ENCODE results near the gene MCOLN2. TPM values are rescaled to one million over a fixed set of nuclear protein-coding genes. Genes with fewer than 3 reads are reported as not detected.

The MCOLN2 gene
- total and polyA plus RNA-seq, 2 of the 4 experiments (the other 2 are of a cell fraction): 0.43 to 0.54 TPM

DNA sequence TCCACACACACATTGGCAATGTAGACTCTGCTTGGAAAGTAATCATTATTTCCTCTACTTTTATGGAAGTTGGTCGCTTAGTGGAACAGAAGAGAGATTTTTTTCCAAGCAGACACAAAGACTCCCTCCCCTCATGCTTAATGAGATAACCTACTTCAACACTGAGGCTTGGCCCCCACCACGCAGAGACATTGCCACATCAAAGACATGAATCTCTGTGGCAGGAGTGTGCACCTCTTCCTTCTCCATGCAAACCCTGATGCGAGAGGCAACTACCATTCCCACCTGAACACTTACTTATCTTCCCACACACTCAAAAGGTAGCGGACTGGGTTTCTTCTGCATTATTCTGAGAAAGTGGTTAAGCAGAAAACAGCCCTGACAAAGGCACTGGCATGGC, 66.6 kb downstream of the MCOLN2 start:
- no peak overlapping the region for H3K23ac ChIP-seq (ENCODE audit: low read depth, low read length)
- H3K4ac ChIP-seq (ENCODE audit: low read depth, low read length): no peak overlapping the region
- no peak overlapping the region for H2AK9ac ChIP-seq (replicated peaks; ENCODE audit: low read depth, low read length, poor library complexity)
- H3K56ac ChIP-seq (ENCODE audit: extremely low read depth, insufficient read depth, low read length): no peak overlapping the region
- DNase-seq (no peak), ATAC-seq (ENCODE audit: low read depth) (no peak)
- no peak overlapping the region for H2BK15ac ChIP-seq (ENCODE audit: low read depth, low read length)
- no peak overlapping the region for H2AK5ac ChIP-seq (ENCODE audit: low read depth, low read length)
- no peak overlapping the region for H4K8ac ChIP-seq (ENCODE audit: low read depth in 2 of 2, low read length in 2 of 2)
- no peak overlapping the region for H2BK120ac ChIP-seq (ENCODE audit: low read depth, low read length)
- H3K36me3 ChIP-seq (ENCODE audit: control insufficient read depth, insufficient read depth, low read length): no peaks in the 10 kb centered on the region
- no peak overlapping the region for H3K9ac ChIP-seq (ENCODE audit: low read depth, low read length)
- H4K20me1 ChIP-seq (ENCODE audit: insufficient read depth, low read length): no peaks in the 10 kb centered on the region
- no peak overlapping the region for H3K4me2 ChIP-seq (ENCODE audit: low read depth, low read length)
- no TSS peak for BruUV-seq (replicated peaks)
- H2AFZ ChIP-seq (replicated peaks; ENCODE audit: low read length, poor library complexity): no peak overlapping the region
- no peaks in the 10 kb centered on the region for H3K9me3 ChIP-seq (ENCODE audit: control insufficient read depth, insufficient read depth, low read length)
- ChIA-PET CTCF (interaction anchor here (0.6 kb wide), 2 partner anchors 13 to 15 kb away, joined by 3 read pairs; no protein-coding TSS in a partner anchor), POLR2A (ENCODE audit: unreplicated experiment) (no interaction called here)
- H2BK5ac ChIP-seq (ENCODE audit: low read depth, low read length, poor library complexity, severe bottlenecking): no peak overlapping the region
- H3K4me3 ChIP-seq (ENCODE audit: insufficient read depth, low read depth, low read length): no peak overlapping the region
- no peaks in the 10 kb centered on the region for H3K4me1 ChIP-seq (ENCODE audit: control insufficient read depth, insufficient read depth, low read length)
- H4K5ac ChIP-seq (ENCODE audit: low read depth, low read length): no peak overlapping the region
- TF ChIP-seq MAFK (IDR thresholded peaks at IDR 0.05; ENCODE audit: low read depth, low read length) (no peak), SMC3 (IDR thresholded peaks at IDR 0.05; ENCODE audit: low read depth, low read length) (no peak), NFE2L2 (IDR thresholded peaks at IDR 0.05; ENCODE audit: low read depth, low read length) (no peak), RFX5 (IDR thresholded peaks at IDR 0.05; ENCODE audit: low read depth, low read length) (no peak), RAD21 (IDR thresholded peaks at IDR 0.05; ENCODE audit: low read length) (no peak), CHD1 (IDR thresholded peaks at IDR 0.05; ENCODE audit: low read depth, low read length) (no peak), POLR2A (IDR thresholded peaks at IDR 0.05; ENCODE audit: low read depth, low read length) (no peak), MXI1 (IDR thresholded peaks at IDR 0.05; ENCODE audit: borderline replicate concordance, low read depth, low read length) (no peak), BHLHE40 (IDR thresholded peaks at IDR 0.05; ENCODE audit: low read depth, low read length) (no peak), MAZ (IDR thresholded peaks at IDR 0.05; ENCODE audit: borderline replicate concordance, low read depth, low read length) (no peak), CEBPB (IDR thresholded peaks at IDR 0.05; ENCODE audit: low read depth, low read length) (no peak), RCOR1 (IDR thresholded peaks at IDR 0.05; ENCODE audit: insufficient replicate concordance, low read length) (no peak), FOS (IDR thresholded peaks at IDR 0.05; ENCODE audit: low read depth, low read length) (no peak)
- TF ChIP-seq, protein P1, sequence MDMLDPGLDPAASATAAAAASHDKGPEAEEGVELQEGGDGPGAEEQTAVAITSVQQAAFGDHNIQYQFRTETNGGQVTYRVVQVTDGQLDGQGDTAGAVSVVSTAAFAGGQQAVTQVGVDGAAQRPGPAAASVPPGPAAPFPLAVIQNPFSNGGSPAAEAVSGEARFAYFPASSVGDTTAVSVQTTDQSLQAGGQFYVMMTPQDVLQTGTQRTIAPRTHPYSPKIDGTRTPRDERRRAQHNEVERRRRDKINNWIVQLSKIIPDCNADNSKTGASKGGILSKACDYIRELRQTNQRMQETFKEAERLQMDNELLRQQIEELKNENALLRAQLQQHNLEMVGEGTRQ (IDR thresholded peaks at IDR 0.05; ENCODE audit: low read depth, low read length): no peak
- TF ChIP-seq, protein P2, sequence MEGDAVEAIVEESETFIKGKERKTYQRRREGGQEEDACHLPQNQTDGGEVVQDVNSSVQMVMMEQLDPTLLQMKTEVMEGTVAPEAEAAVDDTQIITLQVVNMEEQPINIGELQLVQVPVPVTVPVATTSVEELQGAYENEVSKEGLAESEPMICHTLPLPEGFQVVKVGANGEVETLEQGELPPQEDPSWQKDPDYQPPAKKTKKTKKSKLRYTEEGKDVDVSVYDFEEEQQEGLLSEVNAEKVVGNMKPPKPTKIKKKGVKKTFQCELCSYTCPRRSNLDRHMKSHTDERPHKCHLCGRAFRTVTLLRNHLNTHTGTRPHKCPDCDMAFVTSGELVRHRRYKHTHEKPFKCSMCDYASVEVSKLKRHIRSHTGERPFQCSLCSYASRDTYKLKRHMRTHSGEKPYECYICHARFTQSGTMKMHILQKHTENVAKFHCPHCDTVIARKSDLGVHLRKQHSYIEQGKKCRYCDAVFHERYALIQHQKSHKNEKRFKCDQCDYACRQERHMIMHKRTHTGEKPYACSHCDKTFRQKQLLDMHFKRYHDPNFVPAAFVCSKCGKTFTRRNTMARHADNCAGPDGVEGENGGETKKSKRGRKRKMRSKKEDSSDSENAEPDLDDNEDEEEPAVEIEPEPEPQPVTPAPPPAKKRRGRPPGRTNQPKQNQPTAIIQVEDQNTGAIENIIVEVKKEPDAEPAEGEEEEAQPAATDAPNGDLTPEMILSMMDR (conservative IDR thresholded peaks at IDR 0.05; ENCODE audit: low read depth, low read length): no peak
- TF ChIP-seq, protein P3, sequence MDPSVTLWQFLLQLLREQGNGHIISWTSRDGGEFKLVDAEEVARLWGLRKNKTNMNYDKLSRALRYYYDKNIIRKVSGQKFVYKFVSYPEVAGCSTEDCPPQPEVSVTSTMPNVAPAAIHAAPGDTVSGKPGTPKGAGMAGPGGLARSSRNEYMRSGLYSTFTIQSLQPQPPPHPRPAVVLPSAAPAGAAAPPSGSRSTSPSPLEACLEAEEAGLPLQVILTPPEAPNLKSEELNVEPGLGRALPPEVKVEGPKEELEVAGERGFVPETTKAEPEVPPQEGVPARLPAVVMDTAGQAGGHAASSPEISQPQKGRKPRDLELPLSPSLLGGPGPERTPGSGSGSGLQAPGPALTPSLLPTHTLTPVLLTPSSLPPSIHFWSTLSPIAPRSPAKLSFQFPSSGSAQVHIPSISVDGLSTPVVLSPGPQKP (IDR thresholded peaks at IDR 0.05; ENCODE audit: borderline replicate concordance, low read depth, low read length): no peak
- WGBS, 2 experiments (ENCODE audit: extremely low coverage in 2 of 2, insufficient read length in 1 of 2): 100% methylated on average over 1 of the region's 4 CpGs; no CpG with 5 or more reads in 1 of the 2 experiments
- H3K79me1 ChIP-seq (ENCODE audit: low read depth in 1 of 2, low read length in 2 of 2): no peaks in the 10 kb centered on the region
- no peak overlapping the region for H2BK20ac ChIP-seq (ENCODE audit: low read depth, low read length)
- in situ Hi-C loops (cut with MboI; ENCODE audit: low sequenced_read_pairs) (loop anchor here (10.0 to 25.0 kb wide), 2 partner anchors 318 to 466 kb away; no protein-coding TSS in a partner anchor), dilution Hi-C loops (cut with HindIII; ENCODE audit: low sequenced_read_pairs, unreplicated experiment) (no loop called here), intact Hi-C loops (cut with micrococcal nuclease) (loop anchor here (10.0 kb wide), 1 partner anchor 306 kb away; no protein-coding TSS in a partner anchor)
- no peak overlapping the region for H3K18ac ChIP-seq (ENCODE audit: low read depth, low read length)
- H4K91ac ChIP-seq (ENCODE audit: insufficient read depth, low read depth, low read length): no peak overlapping the region
- peaks cover 42% of the 10 kb centered on the region for H3K27me3 ChIP-seq (ENCODE audit: control insufficient read depth, insufficient read depth, low read length)
- H3K9me1 ChIP-seq (ENCODE audit: insufficient read depth, low read length): no peaks in the 10 kb centered on the region
- no peak overlapping the region for H3K14ac ChIP-seq (replicated peaks; ENCODE audit: low read depth, low read length)
- no peak overlapping the region for H3K27ac ChIP-seq (ENCODE audit: insufficient read depth, low read length)

All from IMR-90 (cell line).